HEK293T (cell line): Measurements from ENCODE around the gene NYAP1.
"Not testable (repeated sequence)": the region's sequence is repeated elsewhere in the genome, so short reads cannot be mapped to it uniquely, and the experiment has no call there.

Source experiments
- CTCF ChIA-PET: fragments of 350-600 bp; formaldehyde crosslinking; extraction: SDS; loops from one replicate; lab custom pipeline; 2021; ENCODE audit warnings: antibody characterized with exemption, inconsistent platforms; lab: Yijun Ruan, JAX
- POLR2A ChIA-PET: fragments of 350-600 bp; formaldehyde crosslinking; extraction: SDS; loops from one replicate; lab custom pipeline; 2020; ENCODE audit warnings: antibody characterized with exemption, inconsistent platforms; lab: Yijun Ruan, JAX
- DNase-seq: peaks from one replicate; pipeline ENCODE4 v3.0.0; 2012; ENCODE audit warnings: mixed read lengths; ENCODE audit errors: extremely low spot score
- ARNT ChIP-seq: fragments of 450-650 bp; IDR thresholded peaks from 2 replicates; pipeline ENCODE4 v1.6.1; 2017; ENCODE audit warnings: mild to moderate bottlenecking
- BHLHE40 ChIP-seq: fragments of 450-650 bp; IDR thresholded peaks from 2 replicates; pipeline ENCODE4 v1.6.1; 2016; ENCODE audit warnings: mild to moderate bottlenecking, moderate library complexity, borderline replicate concordance
- CTBP1 ChIP-seq: fragments of 450-650 bp; IDR thresholded peaks from 2 replicates; pipeline ENCODE4 v1.6.1; 2016; ENCODE audit warnings: borderline replicate concordance
- ELF4 ChIP-seq: fragments of 450-650 bp; IDR thresholded peaks from 2 replicates; pipeline ENCODE4 v1.6.1; 2017; ENCODE audit warnings: antibody characterized with exemption
- FOXA1 ChIP-seq: fragments of 450-650 bp; IDR thresholded peaks from 2 replicates; pipeline ENCODE4 v1.6.1; 2016; ENCODE audit warnings: mild to moderate bottlenecking
- FOXK2 ChIP-seq: fragments of 450-650 bp; IDR thresholded peaks from 2 replicates; pipeline ENCODE4 v1.6.1; 2016; ENCODE audit warnings: mild to moderate bottlenecking
- FOXM1 ChIP-seq: fragments of 450-650 bp; IDR thresholded peaks from 2 replicates; pipeline ENCODE4 v1.6.1; 2017; ENCODE audit warnings: mild to moderate bottlenecking, borderline replicate concordance
- HDGF ChIP-seq: fragments of 450-650 bp; IDR thresholded peaks from 2 replicates; pipeline ENCODE4 v1.6.1; 2017; ENCODE audit warnings: antibody characterized with exemption, borderline replicate concordance
- L3MBTL2 ChIP-seq: fragments of 450-650 bp; conservative IDR thresholded peaks from 2 replicates; pipeline ENCODE4 v1.6.1; 2016; ENCODE audit warnings: mild to moderate bottlenecking
- LEF1 ChIP-seq: fragments of 450-650 bp; IDR thresholded peaks from 2 replicates; pipeline ENCODE4 v1.6.1; 2017; ENCODE audit warnings: mild to moderate bottlenecking, borderline replicate concordance
- NFRKB ChIP-seq: fragments of 450-650 bp; IDR thresholded peaks from 2 replicates; pipeline ENCODE4 v1.6.1; 2016; ENCODE audit warnings: mild to moderate bottlenecking, moderate library complexity
- SP1 ChIP-seq: fragments of 450-650 bp; IDR thresholded peaks from 2 replicates; pipeline ENCODE4 v1.6.1; 2017
- SUZ12 ChIP-seq: fragments of 450-650 bp; IDR thresholded peaks from 2 replicates; pipeline ENCODE4 v1.6.1; 2016; ENCODE audit warnings: mild to moderate bottlenecking
- TARDBP ChIP-seq: fragments of 450-650 bp; IDR thresholded peaks from 2 replicates; pipeline ENCODE4 v1.6.1; 2016
- ZNF384 ChIP-seq: fragments of 450-650 bp; IDR thresholded peaks from 2 replicates; pipeline ENCODE4 v1.6.1; 2016
- TF ChIP-seq, protein P1 (sequence below): fragments of 450-650 bp; IDR thresholded peaks from 2 replicates; pipeline ENCODE4 v1.6.1; 2016

NYAP1 gene

DNA sequence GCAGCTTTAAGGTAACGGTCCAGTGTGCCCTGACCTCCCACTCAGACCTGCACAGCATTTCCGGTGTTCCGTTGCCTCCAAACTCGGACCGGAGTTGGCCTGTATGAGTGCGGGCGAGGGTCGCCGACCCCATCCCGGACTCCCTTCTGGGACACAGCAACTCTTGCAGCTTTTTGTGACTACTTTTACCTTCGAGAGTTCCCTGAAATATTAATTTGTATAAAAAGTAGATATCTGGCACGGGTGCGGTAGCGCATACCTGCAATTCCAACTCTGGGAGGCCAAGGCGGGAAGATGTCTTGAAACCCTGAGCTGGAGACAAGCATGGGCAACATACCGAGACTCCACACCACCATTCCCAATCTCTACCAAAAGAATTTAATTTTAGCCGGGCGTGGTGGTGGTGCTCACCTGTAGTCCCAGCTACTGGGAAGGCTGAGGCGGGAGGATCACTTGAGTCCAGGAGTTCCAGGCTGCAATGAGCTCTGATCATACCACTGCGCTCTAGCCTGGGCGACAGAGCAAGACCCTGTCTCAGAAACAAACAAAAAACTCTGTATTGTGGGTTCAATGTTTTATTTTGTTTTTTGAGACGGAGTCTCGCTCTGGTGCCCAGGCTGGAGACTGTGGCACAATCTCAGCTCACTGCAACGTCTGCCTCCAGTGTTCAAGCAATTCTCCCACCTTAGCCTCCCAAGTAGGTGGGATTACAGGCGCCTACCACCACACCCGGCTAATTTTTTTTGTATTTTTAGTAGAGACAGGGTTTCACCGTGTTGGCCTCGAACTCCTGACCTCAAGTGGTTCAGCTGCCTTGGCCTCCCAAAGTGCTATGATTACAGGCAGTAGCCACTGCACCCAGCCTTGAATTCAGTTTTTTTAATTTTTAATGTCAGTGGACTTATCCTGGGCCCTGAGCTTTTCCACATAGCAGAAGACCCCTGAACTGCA is 46.3 kb upstream of the NYAP1 start:
- no peak for DNase-seq
- POLR2A ChIA-PET = interaction anchor here (0.6 to 3.5 kb wide), 14 partner anchors 7 to 336 kb away, joined by 3 to 28 read pairs (median 4); partner anchors contain the start of genes AP4M1, MCM7, MEPCE and TSC22D4
- CTCF ChIA-PET = interaction anchor here (0.5 to 1.2 kb wide), 3 partner anchors 17 to 132 kb away, joined by 3 read pairs; no protein-coding TSS in a partner anchor
- no peak for TF ChIP-seq TARDBP
- TF ChIP-seq ARNT = no peak
- TF ChIP-seq FOXA1 = no peak
- TF ChIP-seq NFRKB = no peak
- TF ChIP-seq SP1 = no peak
- TF ChIP-seq SUZ12 = no peak
- no peak for TF ChIP-seq ELF4
- no peak for TF ChIP-seq BHLHE40
- no peak for TF ChIP-seq L3MBTL2
- no peak for TF ChIP-seq LEF1
- TF ChIP-seq ZNF384 = no peak
- TF ChIP-seq HDGF = no peak
- TF ChIP-seq FOXK2 = no peak
- no peak for TF ChIP-seq FOXM1
- no peak for TF ChIP-seq CTBP1
- TF ChIP-seq, protein P1, sequence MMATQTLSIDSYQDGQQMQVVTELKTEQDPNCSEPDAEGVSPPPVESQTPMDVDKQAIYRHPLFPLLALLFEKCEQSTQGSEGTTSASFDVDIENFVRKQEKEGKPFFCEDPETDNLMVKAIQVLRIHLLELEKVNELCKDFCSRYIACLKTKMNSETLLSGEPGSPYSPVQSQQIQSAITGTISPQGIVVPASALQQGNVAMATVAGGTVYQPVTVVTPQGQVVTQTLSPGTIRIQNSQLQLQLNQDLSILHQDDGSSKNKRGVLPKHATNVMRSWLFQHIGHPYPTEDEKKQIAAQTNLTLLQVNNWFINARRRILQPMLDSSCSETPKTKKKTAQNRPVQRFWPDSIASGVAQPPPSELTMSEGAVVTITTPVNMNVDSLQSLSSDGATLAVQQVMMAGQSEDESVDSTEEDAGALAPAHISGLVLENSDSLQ = no peak

DNA sequence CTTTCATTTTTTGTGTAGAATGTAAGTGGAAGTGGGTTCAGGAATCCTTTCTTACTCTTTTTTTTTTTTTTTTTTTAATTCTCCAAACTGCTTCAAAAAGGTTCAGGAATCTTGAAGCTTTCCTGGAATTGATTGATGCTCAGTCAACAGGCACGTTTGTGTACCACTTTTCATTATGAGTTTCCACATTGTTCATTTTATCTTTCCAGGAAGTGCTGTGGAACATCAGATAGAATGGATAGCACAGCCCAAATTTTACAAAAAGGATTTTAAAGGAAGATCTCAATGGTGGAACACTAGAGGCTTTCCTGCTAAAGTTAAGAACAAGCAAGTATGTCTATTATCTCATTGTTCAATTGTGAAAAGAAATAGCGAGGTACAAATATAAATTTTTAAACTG is 45.6 kb upstream of the NYAP1 start:
- TF ChIP-seq ELF4 (no peak), CTBP1 (no peak), ARNT (no peak), HDGF (no peak), L3MBTL2 (no peak), FOXK2 (no peak), SP1 (no peak)
- DNase-seq = no peak
- POLR2A ChIA-PET = interaction anchor here (1.9 to 2.2 kb wide), 3 partner anchors 8 to 41 kb away, joined by 5 to 13 read pairs (median 9); partner anchors contain the start of genes MEPCE, TSC22D4 and ZCWPW1
- CTCF ChIA-PET = interaction anchor here (0.7 to 1.2 kb wide), 2 partner anchors 17 to 351 kb away, joined by 3 read pairs; no protein-coding TSS in a partner anchor

DNA sequence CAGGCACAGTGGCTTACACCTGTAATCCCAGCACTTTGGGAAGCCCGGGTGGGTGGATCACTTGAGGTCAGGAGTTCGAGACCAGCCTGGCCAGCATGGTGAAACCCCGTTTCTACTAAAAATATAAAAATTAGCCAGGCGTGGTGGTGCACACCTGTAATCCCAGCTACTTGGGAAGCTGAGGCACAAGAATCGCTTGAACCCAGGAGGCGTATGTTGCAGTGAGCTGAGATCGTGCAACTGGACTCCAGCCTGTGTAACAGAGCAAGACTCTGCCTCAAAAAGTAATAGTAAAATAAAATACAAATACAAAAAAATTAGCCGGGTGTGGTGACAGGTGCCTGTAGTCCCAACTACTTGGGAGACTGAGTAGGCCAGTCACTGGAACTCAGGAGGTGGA is 45.0 kb upstream of the NYAP1 start:
- ChIA-PET CTCF (interaction anchor here (0.7 kb wide), 1 partner anchor 351 kb away, joined by 3 read pairs; no protein-coding TSS in a partner anchor), POLR2A (interaction anchor here (2.2 kb wide), 1 partner anchor 10 kb away, joined by 13 read pairs; the partner anchor contains the start of genes MEPCE and ZCWPW1)

DNA sequence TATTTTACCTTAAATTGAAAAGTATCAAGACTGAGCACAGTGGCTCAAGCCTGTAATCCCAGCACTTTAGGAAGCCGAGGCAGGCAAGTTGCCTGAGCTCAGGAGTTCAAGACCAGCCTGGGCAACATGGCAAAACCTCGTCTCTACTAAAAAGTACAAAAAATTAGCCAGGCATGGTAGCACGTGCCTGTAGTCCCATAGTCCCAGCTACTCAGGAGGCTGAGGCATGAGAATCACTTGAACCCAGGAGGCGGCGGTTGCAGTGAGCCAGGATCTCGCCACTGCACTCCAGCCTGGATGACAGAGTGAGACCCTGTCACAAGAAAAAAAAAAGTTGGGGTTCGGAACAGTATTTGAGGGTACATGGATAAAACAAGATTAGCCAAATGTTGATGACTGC is 44.5 kb upstream of the NYAP1 start:
- POLR2A ChIA-PET = interaction anchor here (2.2 kb wide), 1 partner anchor 10 kb away, joined by 13 read pairs; the partner anchor contains the start of genes MEPCE and ZCWPW1
- DNase-seq, CTCF ChIA-PET: not testable (repeated sequence)

More for the DNA sequence above, 45.0 kb upstream of the NYAP1 start:
- not testable (repeated sequence) for DNase-seq

DNA sequence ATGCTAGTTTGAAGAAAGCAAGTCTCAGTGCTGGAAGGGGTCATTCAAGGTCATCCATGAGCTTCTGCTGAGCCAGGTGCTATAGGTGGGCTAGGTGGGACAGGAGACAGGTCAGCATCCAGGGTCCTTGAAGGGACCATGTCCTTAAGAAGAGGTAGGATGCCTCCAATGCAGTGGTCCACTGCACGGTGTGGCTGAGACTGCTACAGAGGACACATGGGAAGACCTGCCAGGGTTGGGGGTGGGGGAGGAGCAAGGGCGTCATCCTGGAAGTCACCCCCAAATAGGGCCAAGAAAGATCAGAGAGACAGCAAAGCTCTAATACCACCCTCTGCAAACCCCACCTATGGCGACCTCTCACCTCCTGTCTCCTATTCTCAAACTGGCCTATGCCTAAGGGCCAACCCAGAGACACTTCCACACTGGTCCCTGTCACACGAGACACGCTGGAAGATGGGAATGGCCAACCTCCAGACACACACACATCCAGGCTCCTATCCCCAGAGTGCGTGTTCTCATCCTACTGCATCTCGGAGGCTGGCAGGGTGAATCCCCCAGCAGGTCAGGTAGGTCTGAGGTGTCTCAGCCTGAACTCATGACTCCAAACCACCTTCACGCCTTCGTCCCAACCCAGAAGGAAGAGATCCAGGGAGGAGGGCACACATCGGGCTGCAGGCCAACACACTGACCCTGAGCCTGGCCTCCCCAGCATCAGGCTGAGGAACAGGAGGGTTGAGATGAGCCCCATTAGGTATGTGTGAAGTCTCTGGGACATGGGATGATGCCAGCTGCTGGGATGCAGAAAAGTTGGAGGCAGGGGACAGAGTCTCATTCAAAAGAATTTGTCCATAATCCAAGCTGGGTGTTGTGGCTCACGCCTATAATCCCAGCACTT is 41.8 kb upstream of the NYAP1 start:
- CTCF ChIA-PET = interaction anchor here (0.9 kb wide), 1 partner anchor 13 kb away, joined by 3 read pairs; no protein-coding TSS in a partner anchor
- no peak for DNase-seq
- no peak for TF ChIP-seq L3MBTL2
- TF ChIP-seq FOXM1 = no peak
- no peak for TF ChIP-seq BHLHE40
- no peak for TF ChIP-seq CTBP1
- no peak for TF ChIP-seq LEF1
- no peak for TF ChIP-seq ZNF384
- no peak for TF ChIP-seq SP1
- no peak for TF ChIP-seq FOXK2
- no peak for TF ChIP-seq HDGF
- TF ChIP-seq, protein P1 = no peak
- POLR2A ChIA-PET = interaction anchor here (1.7 to 5.1 kb wide), 2 partner anchors 8 to 13 kb away, joined by 7 to 43 read pairs (median 15); partner anchors contain the start of genes MEPCE and ZCWPW1
